Liver (tissue), 9 donors: ENCODE results near the gene CDC14A. TPM values are rescaled to one million over a fixed set of nuclear protein-coding genes. Genes with fewer than 3 reads are reported as not detected.

Experiments
- DNase-seq: peaks from one replicate; pipeline ENCODE4 v3.0.0-alpha.2; 2017; ENCODE audit warnings: low spot score
- H3K27ac ChIP-seq, 2 donors: one replicate each; pipeline ENCODE4 v1.7.0; 2013; ENCODE audit warnings: inconsistent platforms in 2 of 2, low read length in 2 of 2, control low read depth in 1 of 2, low read depth in 1 of 2, mild to moderate bottlenecking in 1 of 2
- H3K27me3 ChIP-seq, 4 donors: one replicate each; pipeline versions ENCODE4 v1.6.1 to v1.7.0; 2013; ENCODE audit warnings: low read length in 3 of 4, inconsistent platforms in 1 of 4, mild to moderate bottlenecking in 1 of 4, moderate library complexity in 1 of 4; ENCODE audit not compliant: control insufficient read depth in 4 of 4, insufficient read depth in 4 of 4
- H3K36me3 ChIP-seq, 4 donors: one replicate each; pipeline versions ENCODE4 v1.6.1 to v1.7.0; 2013; ENCODE audit warnings: low read length in 3 of 4, mild to moderate bottlenecking in 3 of 4, low read depth in 1 of 4, moderate library complexity in 1 of 4; ENCODE audit not compliant: control insufficient read depth in 4 of 4, insufficient read depth in 3 of 4
- H3K4me1 ChIP-seq, 4 donors: one replicate each; pipeline versions ENCODE4 v1.6.1 to v1.7.0; 2013; ENCODE audit warnings: low read length in 3 of 4, mild to moderate bottlenecking in 3 of 4, moderate library complexity in 1 of 4; ENCODE audit not compliant: control insufficient read depth in 4 of 4, insufficient read depth in 4 of 4
- H3K4me3 ChIP-seq, 3 donors: one replicate each; pipeline versions ENCODE4 v1.6.1 to v1.7.0; 2013; ENCODE audit warnings: low read length in 3 of 3, control low read depth in 1 of 3, low read depth in 1 of 3, mild to moderate bottlenecking in 1 of 3
- H3K9ac ChIP-seq, 2 donors: one replicate each; pipeline ENCODE4 v1.7.0; 2013; ENCODE audit warnings: low read length in 2 of 2, mild to moderate bottlenecking in 2 of 2, moderate library complexity in 2 of 2, control low read depth in 1 of 2, low read depth in 1 of 2
- H3K9me3 ChIP-seq, 4 donors: one replicate each; pipeline versions ENCODE4 v1.6.1 to v1.7.0; 2013; ENCODE audit warnings: low read length in 3 of 4; ENCODE audit not compliant: control insufficient read depth in 4 of 4
- CTCF ChIP-seq: fragments of 150-350 bp; IDR thresholded peaks from 2 replicates; pipeline ENCODE4 v1.5.1; 2017; ENCODE audit warnings: improper control_type of control experiment, low read depth, low read length; ENCODE audit not compliant: missing input control
- EGR1 ChIP-seq, 2 donors: IDR thresholded peaks; 2 replicates each; pipeline ENCODE4 v1.6.1; 2016 to 2018; ENCODE audit warnings: antibody characterized with exemption in 2 of 2, low read depth in 2 of 2
- FOXA1 ChIP-seq: IDR thresholded peaks from 2 replicates; pipeline ENCODE4 v1.6.1; 2016; ENCODE audit warnings: antibody characterized with exemption
- FOXA2 ChIP-seq: IDR thresholded peaks from 2 replicates; pipeline ENCODE4 v1.6.1; 2016; ENCODE audit warnings: antibody characterized with exemption
- GABPA ChIP-seq, 2 donors: IDR thresholded peaks in 1 of 2; conservative IDR thresholded peaks in 1 of 2; 2 replicates each; pipeline ENCODE4 v1.6.1; 2016; ENCODE audit warnings: antibody characterized with exemption in 2 of 2, mild to moderate bottlenecking in 1 of 2, moderate library complexity in 1 of 2
- HNF4A ChIP-seq, 2 donors: conservative IDR thresholded peaks; 2 replicates each; pipeline ENCODE4 v1.6.1; 2016; ENCODE audit warnings: antibody characterized with exemption in 2 of 2, mild to moderate bottlenecking in 2 of 2
- HNF4G ChIP-seq: IDR thresholded peaks from 2 replicates; pipeline ENCODE4 v1.6.1; 2016; ENCODE audit warnings: antibody characterized with exemption
- JUND ChIP-seq, 2 donors: IDR thresholded peaks; 2 replicates each; pipeline ENCODE4 v1.6.1; 2016; ENCODE audit warnings: antibody characterized with exemption in 2 of 2
- NR2F2 ChIP-seq: IDR thresholded peaks from 2 replicates; pipeline ENCODE4 v1.6.1; 2016; ENCODE audit warnings: antibody characterized with exemption
- RAD21 ChIP-seq, 2 donors: IDR thresholded peaks; 2 replicates each; pipeline ENCODE4 v1.6.1; 2016; ENCODE audit warnings: antibody characterized with exemption in 2 of 2, mild to moderate bottlenecking in 2 of 2
- RXRA ChIP-seq, 2 donors: IDR thresholded peaks; 2 replicates each; pipeline ENCODE4 v1.6.1; 2017 to 2018; ENCODE audit warnings: antibody characterized with exemption in 2 of 2, mild to moderate bottlenecking in 1 of 2
- SP1 ChIP-seq: IDR thresholded peaks from 2 replicates; pipeline ENCODE4 v1.6.1; 2018; ENCODE audit warnings: antibody characterized with exemption, mild to moderate bottlenecking
- TAF1 ChIP-seq: conservative IDR thresholded peaks from 2 replicates; pipeline ENCODE4 v1.6.1; 2016; ENCODE audit warnings: antibody characterized with exemption, mild to moderate bottlenecking
- YY1 ChIP-seq: IDR thresholded peaks from 2 replicates; pipeline ENCODE4 v1.6.1; 2016; ENCODE audit warnings: antibody characterized with exemption, mild to moderate bottlenecking
- ZBTB33 ChIP-seq: IDR thresholded peaks from 2 replicates; pipeline ENCODE4 v1.6.1; 2016; ENCODE audit warnings: antibody characterized with exemption
- WGBS: extraction: QIAGEN DNeasy Blood & Tissue Kit; methylation state at CpG from one replicate; pipeline ENCODE4 v1.1.7; 2013; 5-methylcytosine and 5-hydroxymethylcytosine counted together
- polyA plus RNA-seq, 2 donors: library from polyadenylated mRNA; stranded (reverse) in 1 of 2; unstranded in 1 of 2; fragments of 200-250 nt in 1 of 2; fragments of >200 nt in 1 of 2; fragmentation: Nextera tagmentation in 1 of 2; extraction: Ambion mirVana in 1 of 2; gene quantifications; one replicate each; pipeline versions ENCODE4 v1.2.1 to v1.2.3, GENCODE V29; 2013 to 2015
- total RNA-seq, 2 donors: library from RNA; depleted of rRNA; stranded (reverse); fragments of >200 nt; gene quantifications; one replicate each; pipeline ENCODE4 v1.2.3, GENCODE V29; 2014
- TF ChIP-seq, protein P1 (sequence below): IDR thresholded peaks from 2 replicates; pipeline ENCODE4 v1.6.1; 2016; ENCODE audit warnings: antibody characterized with exemption
- TF ChIP-seq, protein P2 (sequence below): IDR thresholded peaks from 2 replicates; pipeline ENCODE4 v1.6.1; 2016; ENCODE audit warnings: antibody characterized with exemption
- TF ChIP-seq, protein P3 (sequence below): IDR thresholded peaks from 2 replicates; pipeline ENCODE4 v1.6.1; 2016; ENCODE audit warnings: antibody characterized with exemption, mild to moderate bottlenecking
- donor health status: healthy.
- donor health status: healthy.
- donor health status: healthy.
- donor health status: healthy.
- donor health status: healthy.

CDC14A gene
- total and polyA plus RNA-seq, 4 donors = 0.39 to 4.1 (median 2.6) TPM

DNA sequence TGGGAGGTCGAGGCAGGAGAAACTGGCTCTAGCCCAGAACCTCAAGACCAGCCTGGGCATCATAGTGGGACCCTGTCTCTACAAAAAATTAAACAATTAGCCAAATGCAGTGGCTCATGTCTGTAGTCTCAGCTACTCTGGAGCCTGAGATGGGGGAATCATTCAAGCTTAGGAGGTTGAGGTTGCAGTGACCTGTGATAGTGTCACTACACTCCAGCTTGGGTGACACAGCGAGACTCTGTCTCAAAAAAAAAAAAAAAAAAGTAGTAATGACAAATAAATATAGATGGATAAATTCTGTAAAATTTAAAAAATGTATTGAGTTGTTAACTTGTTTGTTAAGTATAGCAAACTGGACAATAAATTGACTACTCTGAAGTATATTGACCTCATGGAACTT, 5.9 kb upstream of the CDC14A start:
- Histone ChIP-seq H3K36me3 (no peaks in the 10 kb centered on the region), H3K27me3 (no peaks in the 10 kb centered on the region), H3K9ac (no peak overlapping the region), H3K27ac (no peak overlapping the region), H3K9me3 (no peaks in the 10 kb centered on the region), H3K4me3 (no peak overlapping the region), H3K4me1 (peaks cover 0 to 15% (median 2%) of the 10 kb centered on the region in 4 donors)
- 91% methylated on average over 2 of the region's 2 CpGs for WGBS
- DNase-seq = no peak
- TF ChIP-seq TAF1 = no peak
- no peak for TF ChIP-seq FOXA1
- TF ChIP-seq NR2F2 = no peak
- TF ChIP-seq, protein P1, sequence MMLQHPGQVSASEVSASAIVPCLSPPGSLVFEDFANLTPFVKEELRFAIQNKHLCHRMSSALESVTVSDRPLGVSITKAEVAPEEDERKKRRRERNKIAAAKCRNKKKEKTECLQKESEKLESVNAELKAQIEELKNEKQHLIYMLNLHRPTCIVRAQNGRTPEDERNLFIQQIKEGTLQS = no peak
- TF ChIP-seq JUND (IDR thresholded peaks at IDR 0.05) = no peak
- no peak for TF ChIP-seq EGR1 (IDR thresholded peaks at IDR 0.05; ENCODE audit: low read depth in 2 of 2)
- TF ChIP-seq YY1 = no peak
- TF ChIP-seq FOXA2 = no peak
- TF ChIP-seq ZBTB33 = no peak
- no peak for TF ChIP-seq HNF4G
- no peak for TF ChIP-seq GABPA (IDR thresholded peaks at IDR 0.05 in 1 of 2, conservative IDR thresholded peaks at IDR 0.05 in 1 of 2)
- no peak for TF ChIP-seq RAD21 (IDR thresholded peaks at IDR 0.05)
- no peak for TF ChIP-seq HNF4A (conservative IDR thresholded peaks at IDR 0.05)
- TF ChIP-seq CTCF = no peak
- TF ChIP-seq, protein P2, sequence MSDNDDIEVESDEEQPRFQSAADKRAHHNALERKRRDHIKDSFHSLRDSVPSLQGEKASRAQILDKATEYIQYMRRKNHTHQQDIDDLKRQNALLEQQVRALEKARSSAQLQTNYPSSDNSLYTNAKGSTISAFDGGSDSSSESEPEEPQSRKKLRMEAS = no peak
- TF ChIP-seq, protein P3, sequence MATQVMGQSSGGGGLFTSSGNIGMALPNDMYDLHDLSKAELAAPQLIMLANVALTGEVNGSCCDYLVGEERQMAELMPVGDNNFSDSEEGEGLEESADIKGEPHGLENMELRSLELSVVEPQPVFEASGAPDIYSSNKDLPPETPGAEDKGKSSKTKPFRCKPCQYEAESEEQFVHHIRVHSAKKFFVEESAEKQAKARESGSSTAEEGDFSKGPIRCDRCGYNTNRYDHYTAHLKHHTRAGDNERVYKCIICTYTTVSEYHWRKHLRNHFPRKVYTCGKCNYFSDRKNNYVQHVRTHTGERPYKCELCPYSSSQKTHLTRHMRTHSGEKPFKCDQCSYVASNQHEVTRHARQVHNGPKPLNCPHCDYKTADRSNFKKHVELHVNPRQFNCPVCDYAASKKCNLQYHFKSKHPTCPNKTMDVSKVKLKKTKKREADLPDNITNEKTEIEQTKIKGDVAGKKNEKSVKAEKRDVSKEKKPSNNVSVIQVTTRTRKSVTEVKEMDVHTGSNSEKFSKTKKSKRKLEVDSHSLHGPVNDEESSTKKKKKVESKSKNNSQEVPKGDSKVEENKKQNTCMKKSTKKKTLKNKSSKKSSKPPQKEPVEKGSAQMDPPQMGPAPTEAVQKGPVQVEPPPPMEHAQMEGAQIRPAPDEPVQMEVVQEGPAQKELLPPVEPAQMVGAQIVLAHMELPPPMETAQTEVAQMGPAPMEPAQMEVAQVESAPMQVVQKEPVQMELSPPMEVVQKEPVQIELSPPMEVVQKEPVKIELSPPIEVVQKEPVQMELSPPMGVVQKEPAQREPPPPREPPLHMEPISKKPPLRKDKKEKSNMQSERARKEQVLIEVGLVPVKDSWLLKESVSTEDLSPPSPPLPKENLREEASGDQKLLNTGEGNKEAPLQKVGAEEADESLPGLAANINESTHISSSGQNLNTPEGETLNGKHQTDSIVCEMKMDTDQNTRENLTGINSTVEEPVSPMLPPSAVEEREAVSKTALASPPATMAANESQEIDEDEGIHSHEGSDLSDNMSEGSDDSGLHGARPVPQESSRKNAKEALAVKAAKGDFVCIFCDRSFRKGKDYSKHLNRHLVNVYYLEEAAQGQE = no peak
- TF ChIP-seq RXRA (IDR thresholded peaks at IDR 0.05) = no peak
- no peak for TF ChIP-seq SP1
